ENCODE results near the gene RCE1.

- TF ChIP-seq TARDBP (IDR thresholded peaks at IDR 0.05), result no peak
- TF ChIP-seq FOXM1 (IDR thresholded peaks at IDR 0.05; ENCODE audit: borderline replicate concordance), result no peak
- TF ChIP-seq SP1 (IDR thresholded peaks at IDR 0.05), result no peak
- no peak for TF ChIP-seq PKNOX1 (IDR thresholded peaks at IDR 0.05)
- TF ChIP-seq ZNF384 (IDR thresholded peaks at IDR 0.05), result no peak
- no peak for TF ChIP-seq FOXA1 (IDR thresholded peaks at IDR 0.05)
- no peak for TF ChIP-seq SUZ12 (IDR thresholded peaks at IDR 0.05)
- TF ChIP-seq CTBP1 (IDR thresholded peaks at IDR 0.05; ENCODE audit: borderline replicate concordance), result no peak
- no peak for TF ChIP-seq L3MBTL2 (conservative IDR thresholded peaks at IDR 0.05)
These were observed 2.7 kb upstream of the RCE1 start for GRCh38 chr11:66840317-66841091.

Data from HEK293T (cell line).